Bone marrow (tissue), 2 donors: Measurements from ENCODE around the gene PALLD.

Experiments used
- DNase-seq, 2 donors: peaks; one replicate each; lab custom pipeline; 2025; lab: John Stamatoyannopoulos, UW

Gene PALLD

DNA sequence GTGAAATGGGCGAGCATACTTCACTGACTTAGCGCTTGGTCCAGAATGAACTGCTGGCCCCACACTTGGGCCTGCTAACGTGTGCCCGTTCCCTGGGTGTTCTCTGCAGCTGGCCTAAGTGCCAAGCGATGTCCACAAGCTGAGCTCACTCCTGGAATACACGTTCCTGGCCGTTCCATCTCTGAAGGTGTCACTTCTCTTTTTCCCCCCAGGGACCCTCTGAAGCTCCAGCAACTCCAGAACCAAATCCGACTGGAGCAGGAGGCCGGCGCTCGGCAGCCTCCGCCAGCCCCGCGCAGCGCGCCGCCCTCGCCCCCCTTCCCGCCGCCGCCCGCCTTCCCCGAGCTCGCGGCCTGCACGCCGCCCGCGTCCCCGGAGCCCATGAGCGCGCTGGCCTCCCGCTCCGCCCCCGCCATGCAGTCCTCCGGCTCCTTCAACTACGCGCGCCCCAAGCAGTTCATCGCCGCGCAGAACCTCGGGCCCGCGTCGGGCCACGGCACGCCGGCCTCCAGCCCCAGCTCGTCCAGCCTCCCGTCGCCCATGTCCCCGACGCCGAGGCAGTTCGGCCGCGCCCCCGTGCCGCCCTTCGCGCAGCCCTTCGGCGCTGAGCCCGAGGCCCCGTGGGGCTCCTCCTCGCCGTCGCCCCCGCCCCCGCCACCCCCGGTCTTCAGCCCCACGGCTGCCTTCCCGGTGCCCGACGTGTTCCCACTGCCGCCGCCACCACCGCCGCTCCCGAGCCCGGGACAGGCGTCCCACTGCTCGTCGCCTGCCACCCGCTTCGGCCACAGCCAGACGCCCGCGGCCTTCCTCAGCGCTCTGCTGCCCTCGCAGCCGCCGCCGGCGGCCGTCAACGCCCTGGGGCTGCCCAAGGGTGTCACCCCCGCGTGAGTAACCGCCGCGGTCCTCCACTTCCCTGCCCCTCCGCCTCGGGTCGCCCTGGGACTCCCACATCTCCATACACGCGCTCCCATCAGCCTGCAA is 380.9 kb downstream of the PALLD start:
- DNase-seq = peak in 1 of 2 donors; percentile 23

DNA sequence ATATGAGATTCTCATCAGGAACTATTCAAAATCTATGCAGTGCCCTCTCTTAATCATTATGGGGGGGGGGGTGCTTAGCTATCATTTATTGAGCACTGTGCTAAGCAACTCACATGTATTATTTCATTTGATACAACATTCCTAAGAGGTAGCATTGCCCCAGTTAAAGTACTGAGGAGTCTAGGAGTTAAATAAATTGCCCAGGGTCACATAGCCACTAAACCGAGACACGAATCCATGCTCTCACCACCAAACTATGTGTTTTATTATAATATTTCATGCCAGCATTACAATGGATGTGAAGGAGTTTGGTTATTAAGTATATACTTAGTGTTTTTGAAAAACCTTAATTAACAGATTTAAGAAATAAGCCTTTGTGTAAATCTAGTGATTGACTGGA is 381.8 kb downstream of the PALLD start:
- no peak for DNase-seq

DNA sequence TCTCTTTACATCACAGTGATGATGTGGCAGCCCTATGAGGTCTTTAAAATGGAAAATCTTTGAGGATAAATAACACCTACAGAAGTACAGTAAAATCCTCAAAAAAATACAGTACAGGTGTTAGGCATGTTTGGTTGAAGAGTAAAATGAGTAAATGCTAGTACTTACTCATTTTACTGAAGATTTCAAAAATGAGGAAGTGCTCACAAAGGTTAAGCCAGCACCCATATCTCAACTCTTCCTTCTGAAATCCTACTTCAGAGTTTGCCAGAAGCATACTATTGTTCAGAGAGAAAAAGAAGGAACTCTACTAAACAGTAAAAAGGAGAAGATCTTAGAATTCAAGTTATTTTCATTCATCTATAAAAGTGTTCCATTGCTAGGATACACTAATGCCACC is 382.3 kb downstream of the PALLD start:
- DNase-seq = peak in 1 of 2 donors; percentile 19

DNA sequence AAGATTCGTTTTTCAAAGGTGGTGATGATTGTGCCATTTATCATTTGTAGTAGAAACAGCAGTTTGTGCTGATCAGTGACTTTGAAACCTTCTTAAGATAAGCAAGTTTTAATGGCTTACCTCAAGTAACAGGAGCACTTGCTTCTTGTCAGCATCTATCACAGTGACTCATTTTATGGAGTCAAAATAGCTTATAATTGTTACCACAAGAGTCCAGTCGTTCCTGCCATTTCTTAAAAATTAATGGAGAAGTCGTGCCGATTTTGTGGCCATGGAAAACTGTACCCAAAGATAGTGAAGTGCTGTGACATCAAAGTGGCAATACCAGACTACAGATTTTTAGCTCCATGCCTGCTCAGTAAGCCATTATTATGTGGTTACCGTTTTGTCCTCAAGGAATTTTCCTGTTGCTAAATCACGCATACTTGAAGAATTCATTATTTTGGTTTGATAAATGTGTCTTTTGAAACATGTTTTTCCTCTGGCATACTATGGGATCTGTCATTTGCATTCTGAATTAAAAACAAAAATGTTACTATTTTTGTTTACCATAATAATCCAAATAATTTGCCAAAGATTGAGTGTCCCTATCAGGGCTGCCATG is 383.3 kb downstream of the PALLD start:
- no peak for DNase-seq

DNA sequence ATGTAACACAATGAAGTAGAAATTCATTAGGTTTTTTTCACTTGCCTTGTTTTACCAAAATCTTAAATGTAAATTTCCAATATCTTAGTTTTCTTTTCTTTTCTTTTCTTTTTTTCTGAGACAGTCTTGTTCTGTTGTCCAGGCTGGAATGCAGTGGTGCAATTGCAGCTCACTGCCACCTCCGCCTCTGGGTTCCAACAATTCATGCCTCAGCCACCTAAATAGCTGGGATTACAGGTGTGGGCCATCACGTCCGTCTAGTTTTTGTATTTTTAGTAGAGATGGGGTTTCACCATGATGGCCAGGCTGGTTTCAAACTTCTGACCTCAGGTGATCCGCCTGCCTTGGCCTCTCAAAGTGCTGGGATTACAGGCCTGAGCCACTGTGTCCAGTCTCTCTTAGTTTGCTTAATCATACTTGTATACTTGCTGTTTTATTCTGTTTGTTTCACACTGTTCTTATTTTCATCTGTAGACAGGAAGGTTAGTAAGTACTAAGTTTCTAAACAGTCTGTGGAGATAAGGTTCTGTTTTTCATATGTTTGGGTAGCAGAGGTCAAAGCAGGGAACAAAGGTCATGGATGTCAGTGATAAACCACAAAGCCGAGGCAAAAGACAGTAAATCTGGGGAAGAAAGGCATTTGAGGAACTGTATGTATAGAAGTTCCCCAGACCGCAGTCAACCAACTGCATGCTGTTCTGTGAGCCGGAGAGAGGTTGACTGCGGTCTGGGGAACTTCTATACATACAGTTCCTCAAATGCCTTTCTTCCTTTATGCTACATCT is 384.2 kb downstream of the PALLD start:
- DNase-seq = peak in 1 of 2 donors; percentile 66

DNA sequence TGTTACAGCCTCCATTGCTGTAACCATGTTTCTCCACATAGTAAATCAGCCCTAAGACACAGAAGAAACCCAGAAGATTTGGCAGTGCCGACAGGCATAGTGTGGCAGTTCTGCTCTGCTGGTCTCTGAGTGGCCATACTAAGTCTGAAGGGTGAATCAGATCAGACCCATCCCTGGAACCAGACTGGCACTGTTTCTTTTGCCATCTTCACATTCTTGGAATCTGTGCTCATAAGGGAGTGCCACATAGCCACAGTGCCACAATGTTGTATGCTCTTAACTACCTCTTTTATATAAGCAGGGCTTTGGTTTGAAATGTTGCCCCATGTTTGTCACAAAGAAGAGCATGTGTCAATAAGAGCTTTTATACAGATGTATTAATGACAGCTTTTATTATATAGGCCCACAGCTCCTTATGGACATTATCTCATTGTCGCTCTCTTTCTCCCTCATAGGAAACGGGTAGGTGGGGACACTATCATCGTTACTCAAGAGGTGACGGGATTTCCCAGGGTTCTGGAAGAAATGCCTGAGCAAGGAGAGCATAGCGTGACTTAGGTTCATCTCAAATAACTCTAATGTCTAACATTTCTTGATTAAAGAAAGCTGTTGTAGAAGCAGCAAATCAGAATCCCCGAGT is 385.0 kb downstream of the PALLD start:
- DNase-seq = no peak

DNA sequence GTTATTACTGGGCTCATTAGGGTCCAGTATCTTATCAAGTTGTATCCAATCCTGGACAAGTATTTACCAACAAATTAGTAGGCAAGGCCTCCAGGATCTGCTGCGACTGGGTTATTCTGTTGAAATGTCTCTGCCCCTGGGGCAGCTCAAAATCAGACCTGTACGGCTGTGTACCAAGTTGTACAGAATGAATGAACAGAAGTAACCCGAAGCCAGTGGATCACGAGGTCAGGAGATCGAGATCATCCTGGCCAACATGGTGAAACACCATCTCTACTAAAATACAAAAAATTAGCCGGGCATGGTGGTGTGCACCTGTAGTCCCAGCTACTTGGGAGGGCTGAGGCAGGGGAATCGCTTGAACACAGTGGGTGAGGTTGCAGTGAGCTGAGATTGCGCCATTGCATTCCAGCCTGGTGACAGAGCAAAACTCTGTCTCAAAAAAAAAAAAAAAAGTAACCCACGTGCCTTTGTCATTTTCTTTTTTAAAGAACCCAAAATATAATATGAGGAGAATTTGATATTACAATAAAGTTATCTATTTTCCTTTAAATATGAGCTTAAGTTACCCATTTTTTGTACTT is 385.9 kb downstream of the PALLD start:
- DNase-seq = no peak

DNA sequence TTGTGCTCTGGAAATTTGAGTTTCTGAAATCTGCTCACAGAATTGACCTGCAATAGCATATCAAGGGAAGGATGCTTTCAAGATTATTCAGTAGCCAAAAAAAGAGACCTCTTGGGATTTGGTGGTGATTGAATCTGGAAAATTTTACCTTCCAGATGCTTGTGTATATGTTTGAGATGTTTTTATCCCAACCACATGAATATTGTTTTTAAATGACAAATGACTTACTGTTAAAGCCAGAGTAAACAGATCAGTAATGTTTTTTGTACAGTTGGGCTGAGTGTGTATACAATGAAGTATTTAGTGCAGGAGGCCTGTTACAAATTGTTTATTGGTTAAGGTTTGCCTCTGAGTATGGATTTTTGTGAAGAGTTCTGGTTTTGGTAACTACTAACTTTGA is 386.7 kb downstream of the PALLD start:
- DNase-seq = no peak

DNA sequence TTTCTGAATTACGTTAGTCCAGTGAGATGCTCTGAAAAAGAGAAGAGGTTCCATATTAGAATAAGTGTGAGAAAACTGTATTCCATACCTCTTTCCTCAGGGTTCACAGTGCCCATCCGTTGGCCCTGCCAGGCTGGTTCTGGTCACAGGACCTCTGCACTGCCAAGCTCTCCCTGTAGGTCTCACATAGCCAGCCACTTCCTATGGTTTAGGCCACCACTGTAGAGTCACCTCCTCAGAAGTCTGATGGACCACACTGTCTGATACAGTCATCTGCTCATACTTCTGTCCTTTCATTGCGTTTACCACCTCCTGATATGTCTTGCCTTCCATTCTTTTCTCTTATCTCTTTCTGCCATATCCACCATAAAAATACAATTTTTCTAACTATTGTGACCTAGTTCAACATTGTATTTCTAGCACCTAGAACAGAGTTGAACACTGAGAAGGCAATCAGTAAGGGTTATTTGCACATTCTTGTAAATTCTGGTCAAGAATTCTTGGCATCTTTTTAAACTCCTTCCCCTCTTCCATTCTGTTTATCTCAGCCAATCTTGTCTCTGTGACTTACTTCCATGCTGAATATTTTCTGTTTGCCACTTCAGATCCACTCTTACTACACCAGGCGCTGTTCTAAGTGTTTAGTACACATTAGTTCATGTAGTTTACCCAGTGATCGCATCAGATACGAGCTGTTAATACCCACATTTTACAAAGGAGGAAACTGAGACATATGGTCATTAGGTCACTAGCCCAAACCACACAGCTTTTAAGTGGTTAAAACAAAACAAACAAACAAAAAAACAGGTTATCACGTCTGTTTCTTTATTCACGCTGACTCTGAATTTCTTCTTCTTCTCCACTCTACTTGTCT is 387.6 kb downstream of the PALLD start:
- DNase-seq = no peak

DNA sequence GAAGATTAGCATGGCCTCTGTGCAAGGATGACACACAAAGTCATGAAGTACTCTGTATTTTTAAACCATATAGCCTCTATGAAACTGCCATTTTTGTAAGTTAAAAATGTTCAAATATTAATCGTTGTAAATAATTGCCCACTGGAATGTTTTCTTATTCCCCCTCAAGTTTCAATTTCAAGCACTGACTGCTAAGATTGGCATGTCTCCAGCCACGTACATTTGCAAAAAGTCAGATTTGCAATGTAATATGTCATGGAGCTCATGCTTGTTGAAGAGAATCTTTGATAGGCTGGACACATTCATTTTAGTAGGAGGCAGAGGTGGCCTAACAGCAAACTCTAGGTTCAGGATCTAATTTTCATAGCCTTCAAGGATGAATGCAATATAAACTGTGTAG is 388.5 kb downstream of the PALLD start:
- DNase-seq = no peak

DNA sequence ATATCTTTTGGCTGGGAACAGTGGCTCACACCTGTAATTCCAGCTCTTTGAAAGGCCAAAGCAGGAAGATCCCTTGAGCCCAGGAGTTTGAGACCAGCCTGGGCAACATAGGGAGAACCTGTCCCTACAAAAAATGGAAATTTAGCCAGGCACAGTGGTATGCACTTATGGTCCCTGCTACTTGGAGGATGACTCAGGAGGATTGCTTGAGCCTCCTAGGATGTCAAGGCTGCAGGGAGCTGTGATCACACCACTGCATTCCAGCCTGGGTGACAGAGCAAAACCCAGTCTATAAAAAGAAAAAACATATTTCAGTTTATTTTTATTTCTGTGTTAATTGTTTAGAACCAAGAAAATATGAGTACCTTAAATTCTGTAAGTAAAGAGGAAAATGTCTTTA is 389.5 kb downstream of the PALLD start:
- no peak for DNase-seq

DNA sequence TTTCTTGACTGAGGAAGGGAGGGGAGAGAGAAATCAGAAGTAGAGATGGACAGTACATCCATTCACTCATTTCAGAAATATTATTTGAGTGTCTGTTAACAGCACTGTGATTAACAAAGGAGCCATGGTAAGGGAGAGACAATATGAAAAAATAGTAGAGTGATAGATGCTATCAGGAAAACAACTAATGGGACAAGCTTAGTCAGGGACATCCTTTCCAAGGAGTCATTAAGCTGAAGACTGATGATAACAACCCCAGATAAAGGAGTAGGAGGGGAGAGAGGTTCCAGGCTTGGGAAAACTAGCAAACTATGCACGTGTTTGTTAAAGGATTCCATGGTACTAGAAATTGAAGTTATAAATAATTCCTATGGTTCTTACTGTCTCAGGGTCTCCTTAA is 391.0 kb downstream of the PALLD start:
- DNase-seq = no peak

DNA sequence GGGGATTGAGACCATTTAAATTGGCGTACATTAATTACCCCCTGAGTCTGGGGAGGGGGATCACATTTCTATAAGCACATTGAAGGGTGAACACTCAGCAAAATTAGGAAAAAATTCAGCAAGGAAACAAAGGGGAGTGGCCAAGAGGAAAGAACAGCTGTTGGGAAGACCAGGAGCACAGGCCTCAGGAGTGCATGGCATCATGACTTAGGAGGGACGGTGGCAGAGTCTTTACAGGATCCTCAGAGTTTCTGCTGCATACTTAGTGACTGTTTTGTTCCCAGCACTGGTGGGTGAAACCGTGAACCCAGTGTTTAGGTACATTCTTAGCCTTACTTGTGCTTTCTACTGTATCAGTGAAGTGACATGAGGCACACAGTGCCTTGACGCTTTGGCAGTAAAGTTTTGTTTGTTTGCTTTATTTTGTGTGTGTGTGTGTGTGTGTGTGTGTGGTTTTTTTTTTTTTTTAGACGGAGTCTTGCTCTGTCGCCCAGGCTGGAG is 391.9 kb downstream of the PALLD start:
- DNase-seq = no peak

DNA sequence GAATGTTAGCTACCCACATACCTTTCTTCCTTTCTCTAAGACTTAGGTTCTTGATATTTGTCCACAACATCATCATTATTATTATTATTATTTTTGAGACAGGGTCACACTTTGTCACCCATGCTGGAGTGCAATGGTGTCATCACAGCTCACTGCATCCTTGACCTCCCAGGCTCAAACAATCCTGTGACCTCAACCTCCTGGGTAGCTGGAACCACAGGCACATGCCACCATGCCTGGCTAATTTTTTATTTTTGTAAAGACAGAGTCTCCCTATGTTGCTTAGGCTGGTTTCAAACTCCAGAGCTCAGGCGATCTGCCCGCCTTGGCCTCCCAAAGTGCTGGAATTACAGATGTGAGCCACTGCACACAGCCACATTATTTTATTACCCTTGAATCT is 394.2 kb downstream of the PALLD start:
- DNase-seq = no peak

DNA sequence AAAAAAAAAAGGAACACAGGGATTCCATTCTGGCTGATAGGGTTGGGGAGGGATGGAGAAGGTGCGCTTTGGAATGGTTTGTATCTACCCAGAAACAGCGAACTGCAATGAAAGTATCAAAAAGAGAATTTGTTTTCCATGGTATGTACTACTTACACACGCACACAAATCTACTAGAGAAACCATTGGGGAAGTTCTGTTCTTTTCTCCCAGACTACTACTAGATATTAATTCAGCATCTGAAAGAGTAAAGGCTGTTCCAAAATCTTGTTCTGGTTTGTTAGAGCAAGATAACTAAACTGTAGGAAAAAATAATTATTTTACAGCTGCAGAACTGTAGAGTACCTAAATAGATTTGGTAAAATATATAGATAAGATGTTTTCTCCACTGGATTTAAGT is 394.8 kb downstream of the PALLD start:
- no peak for DNase-seq

DNA sequence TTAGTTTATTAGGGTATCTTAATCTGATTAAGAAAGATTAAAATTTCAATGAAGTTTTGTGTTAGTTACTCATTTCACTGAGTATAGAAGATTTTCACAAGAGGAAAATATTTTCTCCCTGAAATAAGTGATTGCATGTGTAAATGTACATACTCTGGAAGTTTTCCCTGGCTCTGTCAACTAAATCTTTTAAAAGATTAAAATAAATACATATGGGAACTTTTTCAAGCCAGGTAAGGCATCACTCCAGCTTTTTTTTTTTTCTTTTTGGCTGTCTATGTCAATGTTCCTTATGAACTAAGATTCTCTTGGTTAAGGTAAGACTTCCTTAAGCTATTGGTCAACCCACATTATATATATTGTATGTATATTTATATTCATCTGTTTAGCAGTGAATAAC is 395.6 kb downstream of the PALLD start:
- no peak for DNase-seq

DNA sequence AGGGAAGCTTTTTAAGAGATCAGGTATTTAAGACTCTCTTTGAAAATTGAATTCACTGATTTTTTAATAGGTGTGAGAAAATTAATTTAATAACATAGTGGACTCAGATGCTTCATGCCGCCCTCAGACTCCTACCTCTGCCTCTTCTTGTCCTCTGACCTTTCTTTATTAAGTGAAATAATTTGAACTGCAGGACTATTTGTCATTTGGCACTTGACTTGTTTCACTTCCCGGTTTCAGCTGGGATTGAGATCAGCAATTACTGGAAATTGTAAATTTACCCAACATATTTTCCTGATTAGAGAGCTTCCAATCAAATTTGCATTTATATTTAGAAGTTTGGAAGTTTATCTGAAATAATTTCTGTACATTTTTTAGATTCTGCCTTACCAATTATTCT is 396.4 kb downstream of the PALLD start:
- no peak for DNase-seq

DNA sequence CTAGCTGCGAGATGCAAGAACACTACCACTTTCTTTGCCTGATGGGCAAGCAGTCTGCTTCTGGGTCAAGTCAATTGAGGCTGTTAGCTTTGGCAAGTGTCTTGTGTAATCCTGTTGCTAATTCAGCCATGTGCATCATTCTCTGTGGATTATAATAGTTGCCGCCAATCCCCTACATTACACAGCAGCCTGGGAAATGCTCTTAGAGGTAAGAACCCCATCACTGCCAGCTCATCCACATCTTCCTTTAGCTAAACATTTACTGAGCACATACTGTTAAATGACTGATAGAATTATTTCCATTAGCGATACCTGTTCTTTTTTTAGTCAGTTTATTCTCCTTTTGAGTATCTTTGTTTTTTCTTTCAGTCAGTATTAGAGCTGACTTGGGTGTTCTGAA is 397.0 kb downstream of the PALLD start:
- no peak for DNase-seq

DNA sequence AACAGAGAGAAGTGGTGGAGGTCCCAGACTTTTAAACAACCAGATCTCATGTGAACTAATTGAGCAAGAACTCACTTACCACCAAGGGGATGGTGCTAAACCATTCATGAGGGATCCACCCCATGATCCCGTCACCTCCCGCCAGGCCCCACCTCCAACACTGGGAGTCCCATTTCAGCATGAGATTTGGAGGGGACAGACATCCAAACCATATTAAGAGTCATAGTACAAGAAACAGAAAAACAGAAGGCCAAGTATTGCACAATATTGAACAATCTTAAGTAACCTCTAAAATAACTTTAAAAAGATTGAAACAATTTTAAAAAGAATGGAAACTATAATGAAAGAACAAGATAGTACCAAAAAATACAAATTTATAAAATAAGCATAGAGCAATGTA is 403.2 kb downstream of the PALLD start:
- no peak for DNase-seq

DNA sequence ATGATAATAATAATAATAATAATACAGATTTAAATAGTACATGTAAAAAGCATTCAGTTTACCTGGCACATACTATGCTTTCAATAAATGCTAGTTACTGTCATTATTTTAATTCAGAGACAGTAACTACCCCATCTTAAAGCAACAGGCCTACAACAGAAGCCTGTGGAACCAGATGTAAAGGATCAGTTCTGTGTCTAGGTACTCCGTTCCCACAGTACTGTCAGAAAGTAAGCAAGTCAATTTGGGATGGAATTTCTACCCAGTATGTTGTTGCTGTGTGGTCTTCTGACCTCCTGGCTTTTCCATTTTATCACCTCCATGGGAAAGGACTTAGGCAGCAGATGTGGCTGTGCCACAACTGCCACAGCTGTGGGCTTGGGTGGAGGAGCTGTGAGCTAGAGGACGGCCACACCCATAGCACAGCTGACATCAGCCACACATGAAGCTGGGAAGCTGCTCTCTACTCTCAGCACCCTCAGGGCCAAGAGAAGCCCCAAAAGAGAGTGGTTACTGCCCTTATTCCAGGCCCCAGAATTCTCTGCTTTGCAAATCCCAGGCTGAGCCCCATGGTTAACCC is 410.4 kb downstream of the PALLD start:
- DNase-seq = no peak
